GM06990 (cell line): Measurements from ENCODE around the gene FBXW5.

Source experiments
- DNase-seq: peaks from one replicate; pipeline ENCODE4 v3.0.0-alpha.2; 2011; ENCODE audit not compliant: insufficient read length; ENCODE audit errors: extremely low read depth
- H3K27me3 ChIP-seq: replicated peaks from 2 replicates; pipeline ENCODE4 v1.6.0; 2011; ENCODE audit warnings: low read length; ENCODE audit not compliant: control insufficient read depth, insufficient read depth
- H3K36me3 ChIP-seq: 2 replicates; pipeline ENCODE4 v1.5.1; 2011; ENCODE audit warnings: low read length; ENCODE audit not compliant: control insufficient read depth, insufficient read depth
- H3K4me3 ChIP-seq: replicated peaks from 2 replicates; pipeline ENCODE4 v1.5.1; 2011; ENCODE audit warnings: low read depth, mild to moderate bottlenecking, control low read depth, low read length
- CTCF ChIP-seq: IDR thresholded peaks from 2 replicates; pipeline ENCODE4 v1.5.1; 2011; ENCODE audit warnings: low read length, control low read depth, mild to moderate bottlenecking, inconsistent platforms; ENCODE audit not compliant: insufficient read depth, poor library complexity, severe bottlenecking

The FBXW5 gene

GRCh38 chr9:136970361-136970760, 25.8 kb upstream of the FBXW5 start:
- TF ChIP-seq CTCF: no peak

DNA sequence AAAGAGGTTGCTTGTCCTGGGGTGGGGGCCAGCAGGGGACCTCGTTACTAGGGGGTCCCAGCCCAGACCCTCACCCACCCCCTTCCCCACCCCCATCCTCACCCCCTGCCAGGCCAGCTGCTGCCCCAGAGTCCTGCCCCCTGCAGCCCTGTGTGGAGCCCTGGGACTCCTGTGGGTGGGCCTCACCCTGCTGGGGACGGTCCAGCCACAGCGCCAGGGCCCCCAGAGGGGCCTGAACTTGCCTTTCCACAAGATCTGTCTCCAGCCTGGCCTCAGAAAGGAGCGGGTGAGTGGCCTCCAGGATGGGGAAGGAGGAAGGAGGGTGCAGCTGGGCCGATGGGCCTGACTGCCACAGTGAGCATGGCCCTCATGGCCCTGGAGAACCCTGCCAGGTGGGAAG, 25.2 kb upstream of the FBXW5 start:
- DNase-seq: no peak
- Histone ChIP-seq H3K36me3 (no peaks in the 10 kb centered on the region), H3K4me3 (no peak overlapping the region), H3K27me3 (no peaks in the 10 kb centered on the region; the same call in 1 of the 2 replicates)
- TF ChIP-seq CTCF: no peak

More at GRCh38 chr9:136970361-136970760, 25.8 kb upstream of the FBXW5 start:
- Histone ChIP-seq H3K36me3 (no peaks in the 10 kb centered on the region), H3K27me3 (peaks cover 2% of the 10 kb centered on the region; the same call in 1 of the 2 replicates), H3K4me3 (no peak overlapping the region)
- DNase-seq: no peak

GRCh38 chr9:136969150-136969549, 24.6 kb upstream of the FBXW5 start:
- Histone ChIP-seq H3K27me3 (no peaks in the 10 kb centered on the region; the same call in 1 of the 2 replicates), H3K36me3 (no peaks in the 10 kb centered on the region), H3K4me3 (no peak overlapping the region)
- no peak for DNase-seq
- no peak for TF ChIP-seq CTCF

- DNase-seq: no peak
- no peak overlapping the region for H3K4me3 ChIP-seq
- TF ChIP-seq CTCF: no peak
- no peaks in the 10 kb centered on the region for H3K36me3 ChIP-seq
- H3K27me3 ChIP-seq: no peaks in the 10 kb centered on the region; the same call in 1 of the 2 replicates
These were observed 24.0 kb upstream of the FBXW5 start for GRCh38 chr9:136968333-136969127.

GRCh38 chr9:136965771-136966484, 21.4 kb upstream of the FBXW5 start:
- DNase-seq: no peak
- peak overlapping the region; percentile 25; the same call in 1 of the 2 replicates for H3K4me3 ChIP-seq
- no peaks in the 10 kb centered on the region for H3K27me3 ChIP-seq
- no peaks in the 10 kb centered on the region for H3K36me3 ChIP-seq
- TF ChIP-seq CTCF: no peak
